Measurements from ENCODE around the gene PRDM16.

The PRDM16 gene

GRCh38 chr1:3156936-3157335 lies 87.9 kb downstream of the PRDM16 start:
- no peak for ATAC-seq
- TF ChIP-seq ZNF565 (CRISPR knock-in tag; conservative IDR thresholded peaks at IDR 0.05; ENCODE audit: low read depth) (no peak), TOX (CRISPR knock-in tag; IDR thresholded peaks at IDR 0.05; ENCODE audit: borderline replicate concordance) (no peak), CSRNP3 (CRISPR knock-in tag; IDR thresholded peaks at IDR 0.05) (no peak)

GRCh38 chr1:3158347-3158746 lies 89.3 kb downstream of the PRDM16 start:
- no peak for TF ChIP-seq TCF4 (CRISPR knock-in tag; IDR thresholded peaks at IDR 0.05; ENCODE audit: borderline replicate concordance)
- TF ChIP-seq CSDC2 (CRISPR knock-in tag; IDR thresholded peaks at IDR 0.05), result no peak
- no peak for TF ChIP-seq OSR1 (CRISPR knock-in tag; IDR thresholded peaks at IDR 0.05)
- TF ChIP-seq SNAI2 (CRISPR knock-in tag; IDR thresholded peaks at IDR 0.05), result no peak
- no peak for TF ChIP-seq GLIS3 (CRISPR knock-in tag; IDR thresholded peaks at IDR 0.05)
- TF ChIP-seq ZNF565 (CRISPR knock-in tag; conservative IDR thresholded peaks at IDR 0.05; ENCODE audit: low read depth), result no peak
- TF ChIP-seq ZFP30 (CRISPR knock-in tag; IDR thresholded peaks at IDR 0.05), result no peak
- TF ChIP-seq TSHZ2 (CRISPR knock-in tag; IDR thresholded peaks at IDR 0.05), result no peak
- ATAC-seq, result no peak

GRCh38 chr1:3159121-3159520 lies 90.1 kb downstream of the PRDM16 start:
- TF ChIP-seq ZC3H10 (CRISPR knock-in tag; IDR thresholded peaks at IDR 0.05) (no peak), ISL1 (CRISPR knock-in tag; IDR thresholded peaks at IDR 0.05) (no peak), BACH2 (CRISPR knock-in tag; IDR thresholded peaks at IDR 0.05; ENCODE audit: borderline replicate concordance) (no peak), TCF4 (CRISPR knock-in tag; IDR thresholded peaks at IDR 0.05; ENCODE audit: borderline replicate concordance) (no peak), PPARA (CRISPR knock-in tag; IDR thresholded peaks at IDR 0.05; ENCODE audit: borderline replicate concordance) (no peak), RARB (CRISPR knock-in tag; IDR thresholded peaks at IDR 0.05) (no peak), ZNF70 (CRISPR knock-in tag; IDR thresholded peaks at IDR 0.05) (no peak), CSRNP3 (CRISPR knock-in tag; IDR thresholded peaks at IDR 0.05) (no peak), POU6F1 (CRISPR knock-in tag; IDR thresholded peaks at IDR 0.05; ENCODE audit: borderline replicate concordance, low read depth) (no peak), CREB5 (CRISPR knock-in tag; IDR thresholded peaks at IDR 0.05; ENCODE audit: low read depth) (no peak), ARNTL (CRISPR knock-in tag; IDR thresholded peaks at IDR 0.05; ENCODE audit: borderline replicate concordance, low read depth) (no peak), ZFP30 (CRISPR knock-in tag; IDR thresholded peaks at IDR 0.05) (no peak), ESRRG (CRISPR knock-in tag; IDR thresholded peaks at IDR 0.05) (no peak), GLIS3 (CRISPR knock-in tag; IDR thresholded peaks at IDR 0.05) (no peak), CSDC2 (CRISPR knock-in tag; IDR thresholded peaks at IDR 0.05) (no peak), OSR1 (CRISPR knock-in tag; IDR thresholded peaks at IDR 0.05) (no peak), TOX (CRISPR knock-in tag; IDR thresholded peaks at IDR 0.05; ENCODE audit: borderline replicate concordance) (no peak), SNAI2 (CRISPR knock-in tag; IDR thresholded peaks at IDR 0.05) (no peak), ZNF565 (CRISPR knock-in tag; conservative IDR thresholded peaks at IDR 0.05; ENCODE audit: low read depth) (no peak), PATZ1 (CRISPR knock-in tag; IDR thresholded peaks at IDR 0.05; ENCODE audit: borderline replicate concordance) (no peak)
- ATAC-seq, result no peak
